Measurements from ENCODE around the gene RASSF8.

Gene RASSF8

DNA sequence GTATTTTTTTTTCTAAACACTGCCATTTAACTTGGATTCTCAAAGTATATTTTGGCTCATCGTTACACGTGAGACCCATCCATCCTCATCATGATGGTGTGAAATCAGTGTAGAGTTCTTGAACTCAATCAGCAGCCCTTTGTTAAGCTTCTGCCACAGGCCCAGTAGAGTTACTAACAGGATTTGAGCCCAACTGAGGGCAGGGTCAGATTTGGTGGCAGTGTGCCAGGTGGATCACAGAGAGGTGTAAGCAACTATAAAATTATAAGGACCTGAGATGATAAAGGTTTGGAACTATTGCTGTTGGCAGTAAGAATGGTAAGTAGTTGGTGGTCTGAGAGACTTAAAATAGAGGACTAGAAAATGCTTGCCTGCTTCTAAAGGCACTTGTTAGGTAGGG is 72.8 kb downstream of the RASSF8 start:
- Histone ChIP-seq H3K27me3 (ENCODE audit: low read length) (no peaks in the 10 kb centered on the region), H3K27ac (ENCODE audit: low read depth, low read length) (no peak overlapping the region), H4K20me1 (ENCODE audit: low read depth, low read length) (no peaks in the 10 kb centered on the region), H3K36me3 (ENCODE audit: low read length) (no peaks in the 10 kb centered on the region), H3K9me2 (replicated peaks; ENCODE audit: insufficient read depth, low read length) (no peaks in the 10 kb centered on the region), H3K79me2 (ENCODE audit: insufficient read depth, low read length) (no peaks in the 10 kb centered on the region), H3K4me3 (ENCODE audit: insufficient read depth, low read length, poor library complexity, severe bottlenecking) (no peak overlapping the region), H2AFZ (ENCODE audit: low read depth, low read length, severe bottlenecking) (no peak overlapping the region), H3K9me3 (ENCODE audit: insufficient read depth, low read length) (no peaks in the 10 kb centered on the region), H3K4me2 (ENCODE audit: low read depth, low read length, poor library complexity, severe bottlenecking) (no peak overlapping the region), H3K9ac (ENCODE audit: low read length) (no peak overlapping the region), H3F3A (ENCODE audit: insufficient read depth) (no peaks in the 10 kb centered on the region)
- TF ChIP-seq EZH2phosphoT487 (conservative IDR thresholded peaks at IDR 0.05; ENCODE audit: low read length): no peak
- TF ChIP-seq, protein P1, sequence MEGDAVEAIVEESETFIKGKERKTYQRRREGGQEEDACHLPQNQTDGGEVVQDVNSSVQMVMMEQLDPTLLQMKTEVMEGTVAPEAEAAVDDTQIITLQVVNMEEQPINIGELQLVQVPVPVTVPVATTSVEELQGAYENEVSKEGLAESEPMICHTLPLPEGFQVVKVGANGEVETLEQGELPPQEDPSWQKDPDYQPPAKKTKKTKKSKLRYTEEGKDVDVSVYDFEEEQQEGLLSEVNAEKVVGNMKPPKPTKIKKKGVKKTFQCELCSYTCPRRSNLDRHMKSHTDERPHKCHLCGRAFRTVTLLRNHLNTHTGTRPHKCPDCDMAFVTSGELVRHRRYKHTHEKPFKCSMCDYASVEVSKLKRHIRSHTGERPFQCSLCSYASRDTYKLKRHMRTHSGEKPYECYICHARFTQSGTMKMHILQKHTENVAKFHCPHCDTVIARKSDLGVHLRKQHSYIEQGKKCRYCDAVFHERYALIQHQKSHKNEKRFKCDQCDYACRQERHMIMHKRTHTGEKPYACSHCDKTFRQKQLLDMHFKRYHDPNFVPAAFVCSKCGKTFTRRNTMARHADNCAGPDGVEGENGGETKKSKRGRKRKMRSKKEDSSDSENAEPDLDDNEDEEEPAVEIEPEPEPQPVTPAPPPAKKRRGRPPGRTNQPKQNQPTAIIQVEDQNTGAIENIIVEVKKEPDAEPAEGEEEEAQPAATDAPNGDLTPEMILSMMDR (IDR thresholded peaks at IDR 0.05; ENCODE audit: insufficient read depth, low read length, poor library complexity, severe bottlenecking): no peak

DNA sequence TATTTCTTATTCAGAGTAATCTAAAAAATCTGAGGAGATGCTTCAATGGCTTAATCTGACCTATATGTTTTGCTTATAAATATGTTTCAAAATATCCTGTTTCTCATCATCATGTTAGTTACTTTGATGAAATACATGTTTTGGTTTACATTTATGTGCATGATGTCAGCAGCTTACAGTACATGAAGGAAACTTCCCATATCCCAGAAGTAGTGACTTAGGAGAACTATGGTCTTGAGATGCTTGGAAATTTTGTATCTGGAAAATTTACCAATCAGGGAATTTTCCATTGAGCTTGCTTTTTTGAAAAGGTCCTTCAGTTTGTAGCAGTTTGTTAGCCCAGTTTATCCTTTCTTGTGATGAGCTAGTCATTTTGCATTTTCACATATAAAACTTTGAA is 73.3 kb downstream of the RASSF8 start:
- H3K9me2 ChIP-seq (replicated peaks; ENCODE audit: insufficient read depth, low read length): no peaks in the 10 kb centered on the region
- H3K36me3 ChIP-seq (ENCODE audit: low read length): no peaks in the 10 kb centered on the region
- H4K20me1 ChIP-seq (ENCODE audit: low read depth, low read length): no peaks in the 10 kb centered on the region
- H3K9me3 ChIP-seq (ENCODE audit: insufficient read depth, low read length): no peaks in the 10 kb centered on the region
- H2AFZ ChIP-seq (ENCODE audit: low read depth, low read length, severe bottlenecking): no peak overlapping the region
- H3K27ac ChIP-seq (ENCODE audit: low read depth, low read length): no peak overlapping the region
- no peak overlapping the region for H3K9ac ChIP-seq (ENCODE audit: low read length)
- H3K27me3 ChIP-seq (ENCODE audit: low read length): no peaks in the 10 kb centered on the region
- H3K4me3 ChIP-seq (ENCODE audit: insufficient read depth, low read length, poor library complexity, severe bottlenecking): no peak overlapping the region
- TF ChIP-seq, protein P1 (IDR thresholded peaks at IDR 0.05; ENCODE audit: insufficient read depth, low read length, poor library complexity, severe bottlenecking): no peak
- no peak for TF ChIP-seq EZH2phosphoT487 (conservative IDR thresholded peaks at IDR 0.05; ENCODE audit: low read length)
- H3K79me2 ChIP-seq (ENCODE audit: insufficient read depth, low read length): no peaks in the 10 kb centered on the region
- no peaks in the 10 kb centered on the region for H3F3A ChIP-seq (ENCODE audit: insufficient read depth)
- H3K4me2 ChIP-seq (ENCODE audit: low read depth, low read length, poor library complexity, severe bottlenecking): no peak overlapping the region

DNA sequence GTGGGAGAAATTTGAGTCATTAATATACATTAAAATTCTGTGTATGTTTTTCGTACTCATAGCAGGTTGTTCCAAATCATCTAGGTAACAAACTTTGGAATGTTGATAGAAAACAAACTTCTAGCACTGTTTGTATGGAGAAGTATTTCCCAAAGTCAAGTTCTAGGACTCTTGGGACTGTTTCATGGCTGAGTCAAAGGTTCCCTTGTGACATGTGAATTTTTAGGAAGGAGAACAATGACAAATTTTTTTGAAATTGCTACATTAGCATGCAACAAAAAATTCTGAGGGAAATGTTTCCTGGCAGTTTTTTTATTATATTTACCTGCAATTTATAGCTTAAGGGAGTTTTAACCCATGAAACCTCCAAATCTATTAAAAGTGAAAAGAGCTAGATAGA is 73.8 kb downstream of the RASSF8 start:
- H3F3A ChIP-seq (ENCODE audit: insufficient read depth): no peaks in the 10 kb centered on the region
- no peak overlapping the region for H3K4me3 ChIP-seq (ENCODE audit: insufficient read depth, low read length, poor library complexity, severe bottlenecking)
- no peaks in the 10 kb centered on the region for H3K36me3 ChIP-seq (ENCODE audit: low read length)
- no peaks in the 10 kb centered on the region for H4K20me1 ChIP-seq (ENCODE audit: low read depth, low read length)
- H3K4me2 ChIP-seq (ENCODE audit: low read depth, low read length, poor library complexity, severe bottlenecking): no peak overlapping the region
- H3K9me3 ChIP-seq (ENCODE audit: insufficient read depth, low read length): no peaks in the 10 kb centered on the region
- no peak overlapping the region for H2AFZ ChIP-seq (ENCODE audit: low read depth, low read length, severe bottlenecking)
- TF ChIP-seq, protein P1 (IDR thresholded peaks at IDR 0.05; ENCODE audit: insufficient read depth, low read length, poor library complexity, severe bottlenecking): no peak
- TF ChIP-seq EZH2phosphoT487 (conservative IDR thresholded peaks at IDR 0.05; ENCODE audit: low read length): no peak
- no peaks in the 10 kb centered on the region for H3K9me2 ChIP-seq (replicated peaks; ENCODE audit: insufficient read depth, low read length)
- H3K27ac ChIP-seq (ENCODE audit: low read depth, low read length): no peak overlapping the region
- no peak overlapping the region for H3K9ac ChIP-seq (ENCODE audit: low read length)
- H3K79me2 ChIP-seq (ENCODE audit: insufficient read depth, low read length): no peaks in the 10 kb centered on the region
- H3K27me3 ChIP-seq (ENCODE audit: low read length): no peaks in the 10 kb centered on the region

Data from SU-DHL-6 (cell line).